ENCODE data around the gene PLA2R1.

DNA sequence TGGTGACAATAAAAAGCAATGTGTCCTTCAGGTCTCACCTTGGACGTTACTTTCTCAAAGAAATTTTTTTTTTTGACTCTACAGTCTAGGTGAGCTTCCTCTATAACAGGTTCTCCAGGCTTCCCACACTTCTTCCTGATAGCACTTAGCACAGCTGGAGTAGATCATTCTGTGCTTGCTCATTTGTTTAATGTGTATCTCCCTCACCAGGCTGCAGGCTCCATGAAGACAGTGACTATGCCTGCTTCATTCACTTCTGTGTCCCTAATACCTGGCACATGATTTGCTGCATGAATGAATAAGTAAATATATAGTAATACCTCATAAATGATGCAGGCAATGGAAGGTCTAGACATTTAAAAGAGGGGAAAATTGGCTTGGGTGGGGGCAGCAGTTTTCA is 154.5 kb downstream of the PLA2R1 start:
- TF ChIP-seq, protein P1, sequence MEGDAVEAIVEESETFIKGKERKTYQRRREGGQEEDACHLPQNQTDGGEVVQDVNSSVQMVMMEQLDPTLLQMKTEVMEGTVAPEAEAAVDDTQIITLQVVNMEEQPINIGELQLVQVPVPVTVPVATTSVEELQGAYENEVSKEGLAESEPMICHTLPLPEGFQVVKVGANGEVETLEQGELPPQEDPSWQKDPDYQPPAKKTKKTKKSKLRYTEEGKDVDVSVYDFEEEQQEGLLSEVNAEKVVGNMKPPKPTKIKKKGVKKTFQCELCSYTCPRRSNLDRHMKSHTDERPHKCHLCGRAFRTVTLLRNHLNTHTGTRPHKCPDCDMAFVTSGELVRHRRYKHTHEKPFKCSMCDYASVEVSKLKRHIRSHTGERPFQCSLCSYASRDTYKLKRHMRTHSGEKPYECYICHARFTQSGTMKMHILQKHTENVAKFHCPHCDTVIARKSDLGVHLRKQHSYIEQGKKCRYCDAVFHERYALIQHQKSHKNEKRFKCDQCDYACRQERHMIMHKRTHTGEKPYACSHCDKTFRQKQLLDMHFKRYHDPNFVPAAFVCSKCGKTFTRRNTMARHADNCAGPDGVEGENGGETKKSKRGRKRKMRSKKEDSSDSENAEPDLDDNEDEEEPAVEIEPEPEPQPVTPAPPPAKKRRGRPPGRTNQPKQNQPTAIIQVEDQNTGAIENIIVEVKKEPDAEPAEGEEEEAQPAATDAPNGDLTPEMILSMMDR (IDR thresholded peaks at IDR 0.05; ENCODE audit: poor library complexity, severe bottlenecking), result no peak
- no peak for TF ChIP-seq RAD21 (conservative IDR thresholded peaks at IDR 0.05)
- TF ChIP-seq EZH2 (IDR thresholded peaks at IDR 0.05; ENCODE audit: borderline replicate concordance, insufficient read depth, low read length, poor library complexity, severe bottlenecking), result no peak
- TF ChIP-seq MXI1 (conservative IDR thresholded peaks at IDR 0.05; ENCODE audit: poor library complexity, severe bottlenecking), result no peak
- TF ChIP-seq, protein P2, sequence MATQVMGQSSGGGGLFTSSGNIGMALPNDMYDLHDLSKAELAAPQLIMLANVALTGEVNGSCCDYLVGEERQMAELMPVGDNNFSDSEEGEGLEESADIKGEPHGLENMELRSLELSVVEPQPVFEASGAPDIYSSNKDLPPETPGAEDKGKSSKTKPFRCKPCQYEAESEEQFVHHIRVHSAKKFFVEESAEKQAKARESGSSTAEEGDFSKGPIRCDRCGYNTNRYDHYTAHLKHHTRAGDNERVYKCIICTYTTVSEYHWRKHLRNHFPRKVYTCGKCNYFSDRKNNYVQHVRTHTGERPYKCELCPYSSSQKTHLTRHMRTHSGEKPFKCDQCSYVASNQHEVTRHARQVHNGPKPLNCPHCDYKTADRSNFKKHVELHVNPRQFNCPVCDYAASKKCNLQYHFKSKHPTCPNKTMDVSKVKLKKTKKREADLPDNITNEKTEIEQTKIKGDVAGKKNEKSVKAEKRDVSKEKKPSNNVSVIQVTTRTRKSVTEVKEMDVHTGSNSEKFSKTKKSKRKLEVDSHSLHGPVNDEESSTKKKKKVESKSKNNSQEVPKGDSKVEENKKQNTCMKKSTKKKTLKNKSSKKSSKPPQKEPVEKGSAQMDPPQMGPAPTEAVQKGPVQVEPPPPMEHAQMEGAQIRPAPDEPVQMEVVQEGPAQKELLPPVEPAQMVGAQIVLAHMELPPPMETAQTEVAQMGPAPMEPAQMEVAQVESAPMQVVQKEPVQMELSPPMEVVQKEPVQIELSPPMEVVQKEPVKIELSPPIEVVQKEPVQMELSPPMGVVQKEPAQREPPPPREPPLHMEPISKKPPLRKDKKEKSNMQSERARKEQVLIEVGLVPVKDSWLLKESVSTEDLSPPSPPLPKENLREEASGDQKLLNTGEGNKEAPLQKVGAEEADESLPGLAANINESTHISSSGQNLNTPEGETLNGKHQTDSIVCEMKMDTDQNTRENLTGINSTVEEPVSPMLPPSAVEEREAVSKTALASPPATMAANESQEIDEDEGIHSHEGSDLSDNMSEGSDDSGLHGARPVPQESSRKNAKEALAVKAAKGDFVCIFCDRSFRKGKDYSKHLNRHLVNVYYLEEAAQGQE (IDR thresholded peaks at IDR 0.05; ENCODE audit: borderline replicate concordance), result no peak
- no peak for TF ChIP-seq TAF1 (IDR thresholded peaks at IDR 0.05; ENCODE audit: low read depth)
- TF ChIP-seq SMC3 (conservative IDR thresholded peaks at IDR 0.05; ENCODE audit: poor library complexity), result no peak
- no peak for TF ChIP-seq EP300 (conservative IDR thresholded peaks at IDR 0.05; ENCODE audit: poor library complexity, severe bottlenecking)

Data from neural cell (in vitro differentiated cells).